H9 (cell line): Measurements from ENCODE around the gene ELFN1. TPM values are rescaled to one million over a fixed set of nuclear protein-coding genes. Genes with fewer than 3 reads are reported as not detected.
A peak's percentile ranks its signal among the peaks of the same experiment; 100 is the strongest.

Source experiments
- DNase-seq: peaks from one replicate; pipeline ENCODE4 v3.0.0-alpha.2; 2017
- H2AFZ ChIP-seq: one replicate; pipeline ENCODE4 v1.6.1; 2013; ENCODE audit warnings: mild to moderate bottlenecking, low read length, control low read depth, moderate library complexity
- H2AK5ac ChIP-seq: 2 replicates; pipeline ENCODE4 v1.6.1; 2013; ENCODE audit warnings: low read length, control low read depth, mixed read lengths; ENCODE audit not compliant: insufficient read length
- H2BK120ac ChIP-seq: one replicate; pipeline ENCODE4 v1.6.1; 2013; ENCODE audit warnings: low read depth, mild to moderate bottlenecking, low read length, control low read depth, inconsistent platforms; ENCODE audit not compliant: poor library complexity, severe bottlenecking
- H2BK12ac ChIP-seq: 2 replicates; pipeline ENCODE4 v1.6.1; 2013; ENCODE audit warnings: low read length, control low read depth, mixed read lengths, low read depth; ENCODE audit not compliant: insufficient read length
- H2BK15ac ChIP-seq: 2 replicates; pipeline ENCODE4 v1.6.1; 2013; ENCODE audit warnings: low read depth, low read length, control low read depth
- H2BK20ac ChIP-seq: one replicate; pipeline ENCODE4 v1.6.1; 2013; ENCODE audit warnings: low read depth, mild to moderate bottlenecking, low read length, control low read depth, inconsistent platforms; ENCODE audit not compliant: poor library complexity, severe bottlenecking
- H2BK5ac ChIP-seq: 2 replicates; pipeline ENCODE4 v1.6.1; 2013; ENCODE audit warnings: low read length, control low read depth, mixed read lengths; ENCODE audit not compliant: insufficient read length
- H3K14ac ChIP-seq: 2 replicates; pipeline ENCODE4 v1.6.1; 2013; ENCODE audit warnings: low read length, control low read depth; ENCODE audit not compliant: insufficient read depth
- H3K18ac ChIP-seq: 2 replicates; pipeline ENCODE4 v1.6.1; 2013; ENCODE audit warnings: low read depth, mild to moderate bottlenecking, mixed read lengths, low read length, control low read depth; ENCODE audit not compliant: insufficient read length
- H3K23ac ChIP-seq: 2 replicates; pipeline ENCODE4 v1.6.1; 2013; ENCODE audit warnings: low read length, control low read depth, mixed read lengths, low read depth; ENCODE audit not compliant: insufficient read length
- H3K23me2 ChIP-seq: 2 replicates; pipeline ENCODE4 v1.6.1; 2013; ENCODE audit warnings: low read depth, mild to moderate bottlenecking, mixed read lengths, low read length, control low read depth; ENCODE audit not compliant: insufficient read length, poor library complexity, severe bottlenecking
- H3K27ac ChIP-seq: 2 replicates; pipeline ENCODE4 v1.5.1; 2013; ENCODE audit warnings: low read length, control low read depth, mixed read lengths, low read depth; ENCODE audit not compliant: insufficient read length
- H3K27me3 ChIP-seq: 2 replicates; pipeline ENCODE4 v1.6.1; 2013; ENCODE audit warnings: low read length, control low read depth, inconsistent platforms; ENCODE audit not compliant: insufficient read depth
- H3K4ac ChIP-seq: 2 replicates; pipeline ENCODE4 v1.6.1; 2013; ENCODE audit warnings: low read depth, mild to moderate bottlenecking, control low read depth, inconsistent platforms, low read length, moderate library complexity
- H3K4me1 ChIP-seq: 2 replicates; pipeline ENCODE4 v1.6.1; 2013; ENCODE audit warnings: low read length, control low read depth, inconsistent platforms; ENCODE audit not compliant: insufficient read depth
- H3K4me2 ChIP-seq: 2 replicates; pipeline ENCODE4 v1.6.1; 2013; ENCODE audit warnings: low read length, control low read depth, mixed read lengths; ENCODE audit not compliant: insufficient read length, insufficient read depth
- H3K56ac ChIP-seq: 2 replicates; pipeline ENCODE4 v1.6.1; 2013; ENCODE audit warnings: low read depth, mild to moderate bottlenecking, mixed read lengths, low read length, control low read depth; ENCODE audit not compliant: insufficient read length
- H3K79me1 ChIP-seq: 2 replicates; pipeline ENCODE4 v1.6.1; 2013; ENCODE audit warnings: low read depth, mild to moderate bottlenecking, moderate library complexity, low read length, control low read depth, inconsistent platforms; ENCODE audit not compliant: insufficient read depth, poor library complexity, severe bottlenecking
- H3K79me2 ChIP-seq: 2 replicates; pipeline ENCODE4 v1.6.1; 2013; ENCODE audit warnings: low read length, control low read depth, inconsistent platforms; ENCODE audit not compliant: insufficient read depth
- H3K9ac ChIP-seq: 2 replicates; pipeline ENCODE4 v1.6.1; 2013; ENCODE audit warnings: low read length, control low read depth, mixed read lengths; ENCODE audit not compliant: insufficient read length; ENCODE audit errors: extremely low read depth
- H3K9me3 ChIP-seq: one replicate; pipeline ENCODE4 v1.6.1; 2013; ENCODE audit warnings: low read depth, low read length, inconsistent platforms; ENCODE audit not compliant: control insufficient read depth
- H3T11ph ChIP-seq: one replicate; pipeline ENCODE4 v1.6.1; 2013; ENCODE audit warnings: mild to moderate bottlenecking, low read length, control low read depth, inconsistent platforms
- H4K20me1 ChIP-seq: one replicate; pipeline ENCODE4 v1.6.1; 2013; ENCODE audit not compliant: control insufficient read depth, insufficient read length, insufficient read depth
- H4K5ac ChIP-seq: 2 replicates; pipeline ENCODE4 v1.6.1; 2013; ENCODE audit warnings: low read depth, mild to moderate bottlenecking, mixed read lengths, low read length, control low read depth; ENCODE audit not compliant: insufficient read length
- H4K8ac ChIP-seq: replicated peaks from 2 replicates; pipeline ENCODE4 v1.6.1; 2013; ENCODE audit warnings: low read length, control low read depth, mixed read lengths, low read depth; ENCODE audit not compliant: insufficient read length
- H4K91ac ChIP-seq: 2 replicates; pipeline ENCODE4 v1.6.1; 2013; ENCODE audit warnings: low read depth, mild to moderate bottlenecking, moderate library complexity, mixed read lengths, low read length, control low read depth; ENCODE audit not compliant: insufficient read length
- H3K27ac Mint-ChIP-seq, 3 experiments: 2 replicates in 2 of 3; 3 replicates in 1 of 3; pipeline ENCODE4 v1.8.0; 2020 to 2021; ENCODE audit warnings: mixed read lengths in 3 of 3, mild to moderate bottlenecking in 1 of 3, moderate library complexity in 1 of 3
- H3K27me3 Mint-ChIP-seq: 2 replicates; pipeline ENCODE4 v1.8.0; 2021; ENCODE audit warnings: low read depth, mild to moderate bottlenecking, moderate library complexity, mixed read lengths
- H3K36me3 Mint-ChIP-seq, 3 experiments: 2 replicates in 2 of 3; 3 replicates in 1 of 3; pipeline ENCODE4 v1.8.0; 2020 to 2021; ENCODE audit warnings: low read depth in 3 of 3, mixed read lengths in 3 of 3; ENCODE audit not compliant: insufficient read depth in 1 of 3
- H3K4me1 Mint-ChIP-seq, 2 experiments: 2 replicates each; pipeline ENCODE4 v1.8.0; 2020; ENCODE audit warnings: mixed read lengths in 2 of 2
- H3K4me3 Mint-ChIP-seq, 2 experiments: 2 replicates in 1 of 2; 3 replicates in 1 of 2; pipeline ENCODE4 v1.8.0; 2020 to 2021; ENCODE audit warnings: mild to moderate bottlenecking in 2 of 2, mixed read lengths in 2 of 2, moderate library complexity in 1 of 2
- H3K9me3 Mint-ChIP-seq, 2 experiments: 2 replicates in 1 of 2; 3 replicates in 1 of 2; pipeline ENCODE4 v1.8.0; 2020; ENCODE audit warnings: mild to moderate bottlenecking in 2 of 2, mixed read lengths in 2 of 2, moderate library complexity in 1 of 2
- WGBS: extraction: QIAGEN DNeasy Blood & Tissue Kit; methylation state at CpG from one replicate; pipeline ENCODE4 v1.1.7; 2013; ENCODE audit warnings: missing lambda C conversion rate, low lambda C conversion rate, mixed read lengths; ENCODE audit not compliant: insufficient read length; ENCODE audit errors: extremely low coverage; 5-methylcytosine and 5-hydroxymethylcytosine counted together
- total RNA-seq: library from RNA; stranded (reverse); gene quantifications from 2 replicates; pipeline ENCODE4 v1.2.1, GENCODE V29; 2021
- TF ChIP-seq, protein P1 (sequence below): fragments of 200-600 bp; sonication (generic); conservative IDR thresholded peaks from 3 replicates; pipeline ENCODE4 v1.8.0; 2021; ENCODE audit warnings: antibody characterized with exemption, mild to moderate bottlenecking

The ELFN1 gene
- total RNA-seq, 1 experiment from 2014 or later, result 3.7 TPM

- no peak overlapping the region for H3K27ac Mint-ChIP-seq
- peaks cover under 1% of the 10 kb centered on the region for H3K9me3 ChIP-seq
- no peak overlapping the region for H2AFZ ChIP-seq
- no peak overlapping the region for H3K56ac ChIP-seq
- peaks cover 3% of the 10 kb centered on the region in 2 experiments for H3K4me1 Mint-ChIP-seq
- H3K23ac ChIP-seq, result no peak overlapping the region
- H3K79me1 ChIP-seq, result no peaks in the 10 kb centered on the region
- H3K4me1 ChIP-seq, result no peaks in the 10 kb centered on the region; the same call in 1 of the 2 replicates
- H3K27ac ChIP-seq, result no peak overlapping the region
- peaks cover 14 to 20% of the 10 kb centered on the region in 2 experiments for H3K9me3 Mint-ChIP-seq
- no peak overlapping the region for H3K4me3 Mint-ChIP-seq
- no peak overlapping the region for H3K4me2 ChIP-seq
- peak; percentile 10 for DNase-seq
- H2BK5ac ChIP-seq, result no peak overlapping the region
- H3K4ac ChIP-seq, result no peak overlapping the region
- H3K14ac ChIP-seq, result no peak overlapping the region
- TF ChIP-seq, protein P1, sequence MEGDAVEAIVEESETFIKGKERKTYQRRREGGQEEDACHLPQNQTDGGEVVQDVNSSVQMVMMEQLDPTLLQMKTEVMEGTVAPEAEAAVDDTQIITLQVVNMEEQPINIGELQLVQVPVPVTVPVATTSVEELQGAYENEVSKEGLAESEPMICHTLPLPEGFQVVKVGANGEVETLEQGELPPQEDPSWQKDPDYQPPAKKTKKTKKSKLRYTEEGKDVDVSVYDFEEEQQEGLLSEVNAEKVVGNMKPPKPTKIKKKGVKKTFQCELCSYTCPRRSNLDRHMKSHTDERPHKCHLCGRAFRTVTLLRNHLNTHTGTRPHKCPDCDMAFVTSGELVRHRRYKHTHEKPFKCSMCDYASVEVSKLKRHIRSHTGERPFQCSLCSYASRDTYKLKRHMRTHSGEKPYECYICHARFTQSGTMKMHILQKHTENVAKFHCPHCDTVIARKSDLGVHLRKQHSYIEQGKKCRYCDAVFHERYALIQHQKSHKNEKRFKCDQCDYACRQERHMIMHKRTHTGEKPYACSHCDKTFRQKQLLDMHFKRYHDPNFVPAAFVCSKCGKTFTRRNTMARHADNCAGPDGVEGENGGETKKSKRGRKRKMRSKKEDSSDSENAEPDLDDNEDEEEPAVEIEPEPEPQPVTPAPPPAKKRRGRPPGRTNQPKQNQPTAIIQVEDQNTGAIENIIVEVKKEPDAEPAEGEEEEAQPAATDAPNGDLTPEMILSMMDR, result no peak
- H3K23me2 ChIP-seq, result no peaks in the 10 kb centered on the region
- no peak overlapping the region for H2BK12ac ChIP-seq
- H3K79me2 ChIP-seq, result no peaks in the 10 kb centered on the region
- no peak overlapping the region for H4K91ac ChIP-seq
- no peak overlapping the region for H4K5ac ChIP-seq
- H2AK5ac ChIP-seq, result no peak overlapping the region
- H4K8ac ChIP-seq, result no peak overlapping the region
- H3K27me3 Mint-ChIP-seq, result peaks cover 10% of the 10 kb centered on the region
- no peaks in the 10 kb centered on the region for H4K20me1 ChIP-seq
- H2BK20ac ChIP-seq, result no peak overlapping the region
- no peak overlapping the region for H3K18ac ChIP-seq
- no peak overlapping the region for H3K9ac ChIP-seq
- peaks cover under 1 to 6% (median 2%) of the 10 kb centered on the region in 3 experiments; a peak in 2 of 7 replicates for H3K36me3 Mint-ChIP-seq
- WGBS, result no CpG with 5 or more reads among the region's 3 CpGs
- H2BK15ac ChIP-seq, result no peak overlapping the region
- no peaks in the 10 kb centered on the region for H3K27me3 ChIP-seq
- no peak overlapping the region for H2BK120ac ChIP-seq
- no peak overlapping the region for H3T11ph ChIP-seq
Observed at GRCh38 chr7:1689311-1689710, 19.2 kb downstream of the ELFN1 start.
